HG02870 (cell line): ENCODE data around the gene PIK3R1.

Experiments used
- ATAC-seq: cut with Tn5 transposase; IDR thresholded peaks from one replicate; pipeline ENCODE4 v1.9.1; 2021; ENCODE audit warnings: mild to moderate bottlenecking, moderate library complexity; ENCODE audit not compliant: unreplicated experiment

PIK3R1 gene

GRCh38 chr5:68318955-68319705, 103.6 kb downstream of the PIK3R1 start:
- no peak for ATAC-seq

GRCh38 chr5:68319706-68320412, 104.3 kb downstream of the PIK3R1 start:
- ATAC-seq: no peak

- no peak for ATAC-seq
Observed at GRCh38 chr5:68320413-68320986, 104.9 kb downstream of the PIK3R1 start.

GRCh38 chr5:68325065-68325580, 109.6 kb downstream of the PIK3R1 start:
- ATAC-seq: no peak

GRCh38 chr5:68329554-68330255, 114.1 kb downstream of the PIK3R1 start:
- ATAC-seq: no peak

- ATAC-seq: no peak
Observed at GRCh38 chr5:68330574-68330973, 115.0 kb downstream of the PIK3R1 start.

GRCh38 chr5:68331192-68332079, 115.9 kb downstream of the PIK3R1 start:
- peak; percentile 68 for ATAC-seq

- ATAC-seq: peak; percentile 16
Observed at GRCh38 chr5:68332080-68332451, 116.5 kb downstream of the PIK3R1 start.

- no peak for ATAC-seq
Observed at GRCh38 chr5:68332556-68332955, 117.0 kb downstream of the PIK3R1 start.

GRCh38 chr5:68333649-68334552, 118.3 kb downstream of the PIK3R1 start:
- ATAC-seq: no peak

- ATAC-seq: no peak
Observed at GRCh38 chr5:68334553-68334886, 119.0 kb downstream of the PIK3R1 start.

GRCh38 chr5:68335075-68335474, 119.5 kb downstream of the PIK3R1 start:
- ATAC-seq: no peak

GRCh38 chr5:68336200-68336599, 120.6 kb downstream of the PIK3R1 start:
- ATAC-seq: no peak

GRCh38 chr5:68337235-68337634, 121.7 kb downstream of the PIK3R1 start:
- ATAC-seq: no peak

GRCh38 chr5:68339921-68340321, 124.4 kb downstream of the PIK3R1 start:
- ATAC-seq: no peak

GRCh38 chr5:68341006-68341405, 125.5 kb downstream of the PIK3R1 start:
- no peak for ATAC-seq

- ATAC-seq: no peak
Observed at GRCh38 chr5:68342693-68343092, 127.1 kb downstream of the PIK3R1 start.

- ATAC-seq: peak; percentile 74
Observed at GRCh38 chr5:68343421-68343826, 127.9 kb downstream of the PIK3R1 start.

GRCh38 chr5:68344447-68345111, 129.0 kb downstream of the PIK3R1 start:
- peak; percentile 58 for ATAC-seq
